H1 (cell line): ENCODE measurements around the gene CLPX. TPM values are rescaled to one million over a fixed set of nuclear protein-coding genes. Genes with fewer than 3 reads are reported as not detected.

Experiments used
- CTCF ChIA-PET: fragments of 300-600 bp; sonication (Branson Sonifier 250); formaldehyde crosslinking; loops from one replicate; lab custom pipeline; 2021; ENCODE audit not compliant: partially characterized antibody; lab: Charles Lee
- POLR2A ChIA-PET: fragments of 300-600 bp; sonication (Branson Sonifier 250); formaldehyde crosslinking; loops from one replicate; lab custom pipeline; 2021; ENCODE audit warnings: inconsistent platforms; ENCODE audit not compliant: partially characterized antibody; lab: Charles Lee
- DNase-seq, 2 experiments: peaks; one replicate each; pipeline versions ENCODE4 v3.0.0 to v3.0.0-alpha.2; 2010 to 2022; ENCODE audit warnings: low spot score in 2 of 2, low read depth in 1 of 2, mixed read lengths in 1 of 2
- FAIRE-seq: peaks from 2 replicates; lab custom pipeline; 2011; peaks lifted over from hg19 to GRCh38; lab: Jason Lieb, UNC
- H2AFZ ChIP-seq: 2 replicates; pipeline ENCODE4 v1.8.1; 2012; ENCODE audit warnings: low read length, inconsistent platforms
- H2AK5ac ChIP-seq: 2 replicates; pipeline ENCODE4 v1.6.1; 2013; ENCODE audit warnings: low read depth, low read length
- H2BK120ac ChIP-seq: replicated peaks from 2 replicates; pipeline ENCODE3; 2013; ENCODE audit warnings: low read depth, low read length, inconsistent platforms
- H2BK12ac ChIP-seq: 2 replicates; pipeline ENCODE4 v1.6.1; 2013; ENCODE audit warnings: low read depth, low read length
- H2BK15ac ChIP-seq: 2 replicates; pipeline ENCODE4 v1.6.1; 2013; ENCODE audit warnings: low read length
- H2BK20ac ChIP-seq: 2 replicates; pipeline ENCODE4 v1.6.1; 2013; ENCODE audit warnings: low read length
- H2BK5ac ChIP-seq: 2 replicates; pipeline ENCODE4 v1.6.1; 2013; ENCODE audit warnings: low read depth, low read length
- H3K14ac ChIP-seq: 2 replicates; pipeline ENCODE4 v1.6.1; 2013; ENCODE audit warnings: inconsistent platforms; ENCODE audit not compliant: insufficient read length
- H3K18ac ChIP-seq: 2 replicates; pipeline ENCODE4 v1.6.1; 2013; ENCODE audit warnings: low read length; ENCODE audit errors: extremely low read depth
- H3K23ac ChIP-seq: 2 replicates; pipeline ENCODE4 v1.6.1; 2013; ENCODE audit warnings: inconsistent platforms; ENCODE audit not compliant: insufficient read length
- H3K23me2 ChIP-seq: 2 replicates; pipeline ENCODE4 v1.6.1; 2013; ENCODE audit warnings: low read depth, low read length
- H3K27ac ChIP-seq: 2 replicates; pipeline ENCODE4 v1.6.1; 2011; ENCODE audit warnings: low read depth, low read length, inconsistent platforms
- H3K27me3 ChIP-seq, 4 experiments: replicated peaks in 1 of 4; 1 replicate in 1 of 4; 2 replicates in 3 of 4; pipeline versions ENCODE4 v1.6.1 to v1.8.1; 2011 to 2013; ENCODE audit warnings: low read length in 3 of 4, mild to moderate bottlenecking in 3 of 4, inconsistent platforms in 2 of 4, mixed read lengths in 2 of 4, moderate library complexity in 1 of 4; ENCODE audit not compliant: control insufficient read depth in 3 of 4, insufficient read depth in 3 of 4; ENCODE audit errors: extremely low read depth in 1 of 4
- H3K36me3 ChIP-seq, 4 experiments: 2 replicates each; pipeline versions ENCODE4 v1.6.1 to v1.8.1; 2011 to 2013; ENCODE audit warnings: mild to moderate bottlenecking in 4 of 4, low read length in 3 of 4, moderate library complexity in 2 of 4, control low read depth in 1 of 4, inconsistent platforms in 1 of 4; ENCODE audit not compliant: insufficient read depth in 4 of 4, control insufficient read depth in 2 of 4
- H3K4ac ChIP-seq: replicated peaks from 2 replicates; pipeline ENCODE3; 2013; ENCODE audit warnings: low read length, low read depth, mixed read lengths, inconsistent platforms; ENCODE audit not compliant: insufficient read length
- H3K4me1 ChIP-seq, 4 experiments: replicated peaks in 1 of 4; 1 replicate in 1 of 4; 2 replicates in 3 of 4; pipeline versions ENCODE4 v1.6.1 to v1.8.1; 2011 to 2013; ENCODE audit warnings: low read length in 3 of 4, inconsistent platforms in 2 of 4, mixed read lengths in 1 of 4; ENCODE audit not compliant: insufficient read depth in 4 of 4, control insufficient read depth in 3 of 4
- H3K4me2 ChIP-seq, 2 experiments: 2 replicates each; pipeline versions ENCODE4 v1.6.1 to v1.8.1; 2011 to 2013; ENCODE audit warnings: low read depth in 2 of 2, low read length in 2 of 2, control low read depth in 1 of 2, inconsistent platforms in 1 of 2, mild to moderate bottlenecking in 1 of 2; ENCODE audit not compliant: insufficient read depth in 1 of 2
- H3K4me3 ChIP-seq, 4 experiments: fragments of 200-600, 300-600 bp in 1 of 4; sonication (generic), shearing (Covaris generic), sonication (Bioruptor Twin) in 1 of 4; 2 replicates each; pipeline versions ENCODE4 v1.5.1 to v1.8.1; 2011 to 2016; ENCODE audit warnings: low read length in 4 of 4, low read depth in 3 of 4, control low read depth in 2 of 4, inconsistent platforms in 2 of 4, mild to moderate bottlenecking in 2 of 4, mixed read lengths in 1 of 4, moderate library complexity in 1 of 4; ENCODE audit not compliant: insufficient read depth in 2 of 4; ENCODE audit errors: extremely low read depth in 1 of 4
- H3K56ac ChIP-seq: replicated peaks from 2 replicates; pipeline ENCODE3; 2013; ENCODE audit warnings: low read depth, mild to moderate bottlenecking, mixed read lengths, low read length, inconsistent platforms; ENCODE audit not compliant: insufficient read length
- H3K79me1 ChIP-seq: 2 replicates; pipeline ENCODE4 v1.6.1; 2013; ENCODE audit warnings: low read depth, low read length, control low read depth
- H3K79me2 ChIP-seq, 2 experiments: 2 replicates each; pipeline versions ENCODE4 v1.6.1 to v1.8.1; 2012 to 2013; ENCODE audit warnings: low read length in 2 of 2, mild to moderate bottlenecking in 2 of 2, inconsistent platforms in 1 of 2; ENCODE audit not compliant: insufficient read depth in 2 of 2, control insufficient read depth in 1 of 2
- H3K9ac ChIP-seq, 4 experiments: replicated peaks in 1 of 4; 1 replicate in 1 of 4; 2 replicates in 3 of 4; pipeline versions ENCODE4 v1.6.1 to v1.8.1; 2011 to 2013; ENCODE audit warnings: low read depth in 3 of 4, low read length in 3 of 4, control low read depth in 2 of 4, mild to moderate bottlenecking in 2 of 4, moderate library complexity in 2 of 4, inconsistent platforms in 1 of 4; ENCODE audit errors: extremely low read depth in 1 of 4
- H3K9me3 ChIP-seq, 2 experiments: 2 replicates each; pipeline versions ENCODE4 v1.6.1 to v1.8.1; 2012 to 2013; ENCODE audit warnings: mild to moderate bottlenecking in 2 of 2, moderate library complexity in 2 of 2, control low read depth in 1 of 2, inconsistent platforms in 1 of 2, low read depth in 1 of 2, low read length in 1 of 2, mixed read lengths in 1 of 2; ENCODE audit not compliant: insufficient read depth in 2 of 2
- H4K20me1 ChIP-seq, 2 experiments: replicated peaks in 1 of 2; 2 replicates each; pipeline versions ENCODE3 to v1.8.1; 2011 to 2013; ENCODE audit warnings: inconsistent platforms in 2 of 2, low read length in 2 of 2, mild to moderate bottlenecking in 1 of 2; ENCODE audit not compliant: insufficient read depth in 2 of 2, control insufficient read depth in 1 of 2
- H4K5ac ChIP-seq: 2 replicates; pipeline ENCODE4 v1.6.1; 2013; ENCODE audit warnings: low read length, low read depth, mixed read lengths, inconsistent platforms; ENCODE audit not compliant: insufficient read length
- H4K8ac ChIP-seq: 2 replicates; pipeline ENCODE4 v1.8.0; 2013; ENCODE audit warnings: mild to moderate bottlenecking, moderate library complexity, low read length, inconsistent platforms; ENCODE audit not compliant: insufficient read depth; ENCODE audit errors: extremely low read depth
- H4K91ac ChIP-seq: replicated peaks from 2 replicates; pipeline ENCODE3; 2013; ENCODE audit warnings: low read length, mixed read lengths, inconsistent platforms; ENCODE audit not compliant: insufficient read length
- CBX5 ChIP-seq: fragments of 300-800, 300-1000 bp; sonication (generic); IDR thresholded peaks from 2 replicates; pipeline ENCODE4 v1.7.1; 2016; ENCODE audit warnings: antibody characterized with exemption, low read length, low read depth
- CHD1 ChIP-seq: IDR thresholded peaks from 2 replicates; pipeline ENCODE4 v1.6.1; 2012; ENCODE audit warnings: low read depth, low read length, improper control_type of control experiment
- EP300 ChIP-seq, 2 experiments: IDR thresholded peaks; 1 replicate in 1 of 2; 2 replicates in 1 of 2; pipeline ENCODE4 v1.6.1; 2011 to 2012; ENCODE audit warnings: low read depth in 2 of 2, low read length in 2 of 2, mild to moderate bottlenecking in 2 of 2, borderline replicate concordance in 1 of 2, inconsistent platforms in 1 of 2, moderate library complexity in 1 of 2
- RFX5 ChIP-seq: IDR thresholded peaks from 2 replicates; pipeline ENCODE4 v1.6.1; 2011; ENCODE audit warnings: low read depth, low read length, improper control_type of control experiment, borderline replicate concordance
- SP2 ChIP-seq: IDR thresholded peaks from 2 replicates; pipeline ENCODE4 v1.6.1; 2012; ENCODE audit warnings: mild to moderate bottlenecking, low read length, inconsistent platforms
- SP4 ChIP-seq: IDR thresholded peaks from 2 replicates; pipeline ENCODE4 v1.6.1; 2012; ENCODE audit warnings: low read length, inconsistent platforms
- WGBS, 2 experiments: shearing (Covaris generic) in 1 of 2; methylation state at CpG; one replicate each; pipeline versions ENCODE4 v1.1.6 to v1.1.7; 2013 to 2015; ENCODE audit warnings: low lambda C conversion rate in 2 of 2, mixed read lengths in 2 of 2, inconsistent platforms in 1 of 2, low coverage in 1 of 2, missing lambda C conversion rate in 1 of 2; ENCODE audit not compliant: insufficient replicate concordance in 2 of 2, insufficient coverage in 1 of 2, insufficient read length in 1 of 2; ENCODE audit errors: extremely low coverage in 1 of 2, missing lambda C conversion rate in 1 of 2; 5-methylcytosine and 5-hydroxymethylcytosine counted together
- polyA plus RNA-seq, 7 experiments: library from polyadenylated mRNA; depleted of rRNA in 3 of 7; stranded (reverse) in 5 of 7; unstranded in 2 of 7; fragments of >200 nt in 5 of 7; fragments of 200-250 nt in 2 of 7; gene quantifications; 1 replicate in 5 of 7; 2 replicates in 1 of 7; 4 replicates in 1 of 7; pipeline versions ENCODE4 v1.2.1 to v1.2.3, GENCODE V29; 2011 to 2013; ENCODE audit warnings: missing spikeins in 2 of 7, mixed read lengths in 2 of 7
- total RNA-seq: library from RNA; stranded (reverse); fragmentation: NEBNext Ultra II Directional; extraction: Animal tissue kit (Norgen Biotek cat#: 25700); gene quantifications from 2 replicates; pipeline ENCODE4 v1.2.1, GENCODE V29; 2021

The CLPX gene
- total and polyA plus RNA-seq, 2 of the 8 experiments (the other 6 are each of a cell fraction or from before 2014, with no cell fraction given) = 10.5 to 53.6 TPM

- WGBS, 2 experiments = 96% methylated on average over 2 of the region's 2 CpGs; no CpG with 5 or more reads in 1 of the 2 experiments
- H4K20me1 ChIP-seq = no peaks in the 10 kb centered on the region
- TF ChIP-seq CBX5 (no peak), EP300 (IDR thresholded peaks at IDR 0.05; ENCODE audit: borderline replicate concordance in 1 of 2, low read depth in 2 of 2, low read length in 2 of 2) (no peak), RFX5 (no peak), CHD1 (no peak), SP4 (no peak), SP2 (no peak)
- no peaks in the 10 kb centered on the region for H3K27me3 ChIP-seq
- no peak overlapping the region for H4K8ac ChIP-seq
- H3K18ac ChIP-seq = no peak overlapping the region
- no peak overlapping the region for H2BK120ac ChIP-seq
- H3K56ac ChIP-seq = no peak overlapping the region
- H3K79me2 ChIP-seq = no peaks in the 10 kb centered on the region
- no peak overlapping the region for H4K5ac ChIP-seq
- H3K4me3 ChIP-seq = no peak overlapping the region
- H3K23me2 ChIP-seq = no peaks in the 10 kb centered on the region
- H2BK5ac ChIP-seq = no peak overlapping the region
- H3K23ac ChIP-seq = no peak overlapping the region
- no peak overlapping the region for H2BK15ac ChIP-seq
- no peak overlapping the region for H3K4me2 ChIP-seq
- FAIRE-seq = no peak
- no peaks in the 10 kb centered on the region for H3K9me3 ChIP-seq
- no peak overlapping the region for H4K91ac ChIP-seq
- H2BK12ac ChIP-seq = no peak overlapping the region
- H3K79me1 ChIP-seq = no peaks in the 10 kb centered on the region
- ChIA-PET CTCF (interaction anchor here (1.1 to 5.6 kb wide), 4 partner anchors 10 to 76 kb away, joined by 3 to 43 read pairs (median 5); partner anchors contain the start of gene CILP), POLR2A (no interaction called here)
- no peaks in the 10 kb centered on the region for H3K36me3 ChIP-seq
- H3K27ac ChIP-seq = no peak overlapping the region
- no peak for DNase-seq
- H3K9ac ChIP-seq = no peak overlapping the region
- peaks cover 0 to 4% (median 2%) of the 10 kb centered on the region in 4 experiments; a peak in 4 of 7 replicates for H3K4me1 ChIP-seq
- H2AK5ac ChIP-seq = no peak overlapping the region
- H2AFZ ChIP-seq = no peak overlapping the region
- H3K4ac ChIP-seq = no peak overlapping the region
- H2BK20ac ChIP-seq = no peak overlapping the region
- H3K14ac ChIP-seq = no peak overlapping the region
Observed at GRCh38 chr15:65221697-65222096, 36.6 kb upstream of the CLPX start.
